GM12874 (cell line): ENCODE results near the gene RBM23.
A peak's percentile ranks its signal among the peaks of the same experiment; 100 is the strongest.

Experiments used
- TF ChIP-seq, protein P1 (sequence below): IDR thresholded peaks from 2 replicates; pipeline ENCODE4 v1.5.1; 2011; ENCODE audit warnings: low read depth, mild to moderate bottlenecking, control low read depth, low read length, moderate library complexity; ENCODE audit not compliant: insufficient read depth

The RBM23 gene

DNA sequence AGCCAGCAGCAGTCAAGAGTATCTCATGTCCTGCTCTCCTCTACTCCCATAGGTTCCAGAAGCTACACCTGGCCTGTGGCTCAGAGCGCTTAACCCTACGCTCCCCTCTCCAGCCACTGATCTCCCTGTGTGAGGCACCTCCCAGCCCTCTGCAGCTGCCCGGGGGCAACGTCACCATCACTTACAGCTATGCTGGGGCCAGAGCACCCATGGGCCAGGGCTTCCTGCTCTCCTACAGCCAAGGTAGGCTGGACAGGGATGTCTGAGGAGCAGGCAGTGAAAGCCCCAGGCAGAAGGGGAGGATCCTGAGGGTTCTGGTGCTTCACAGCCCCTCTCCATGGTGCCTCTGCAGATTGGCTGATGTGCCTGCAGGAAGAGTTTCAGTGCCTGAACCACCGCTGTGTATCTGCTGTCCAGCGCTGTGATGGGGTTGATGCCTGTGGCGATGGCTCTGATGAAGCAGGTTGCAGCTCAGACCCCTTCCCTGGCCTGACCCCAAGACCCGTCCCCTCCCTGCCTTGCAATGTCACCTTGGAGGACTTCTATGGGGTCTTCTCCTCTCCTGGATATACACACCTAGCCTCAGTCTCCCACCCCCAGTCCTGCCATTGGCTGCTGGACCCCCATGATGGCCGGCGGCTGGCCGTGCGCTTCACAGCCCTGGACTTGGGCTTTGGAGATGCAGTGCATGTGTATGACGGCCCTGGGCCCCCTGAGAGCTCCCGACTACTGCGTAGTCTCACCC is 43.8 kb downstream of the RBM23 start:
- TF ChIP-seq, protein P1, sequence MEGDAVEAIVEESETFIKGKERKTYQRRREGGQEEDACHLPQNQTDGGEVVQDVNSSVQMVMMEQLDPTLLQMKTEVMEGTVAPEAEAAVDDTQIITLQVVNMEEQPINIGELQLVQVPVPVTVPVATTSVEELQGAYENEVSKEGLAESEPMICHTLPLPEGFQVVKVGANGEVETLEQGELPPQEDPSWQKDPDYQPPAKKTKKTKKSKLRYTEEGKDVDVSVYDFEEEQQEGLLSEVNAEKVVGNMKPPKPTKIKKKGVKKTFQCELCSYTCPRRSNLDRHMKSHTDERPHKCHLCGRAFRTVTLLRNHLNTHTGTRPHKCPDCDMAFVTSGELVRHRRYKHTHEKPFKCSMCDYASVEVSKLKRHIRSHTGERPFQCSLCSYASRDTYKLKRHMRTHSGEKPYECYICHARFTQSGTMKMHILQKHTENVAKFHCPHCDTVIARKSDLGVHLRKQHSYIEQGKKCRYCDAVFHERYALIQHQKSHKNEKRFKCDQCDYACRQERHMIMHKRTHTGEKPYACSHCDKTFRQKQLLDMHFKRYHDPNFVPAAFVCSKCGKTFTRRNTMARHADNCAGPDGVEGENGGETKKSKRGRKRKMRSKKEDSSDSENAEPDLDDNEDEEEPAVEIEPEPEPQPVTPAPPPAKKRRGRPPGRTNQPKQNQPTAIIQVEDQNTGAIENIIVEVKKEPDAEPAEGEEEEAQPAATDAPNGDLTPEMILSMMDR = no peak

DNA sequence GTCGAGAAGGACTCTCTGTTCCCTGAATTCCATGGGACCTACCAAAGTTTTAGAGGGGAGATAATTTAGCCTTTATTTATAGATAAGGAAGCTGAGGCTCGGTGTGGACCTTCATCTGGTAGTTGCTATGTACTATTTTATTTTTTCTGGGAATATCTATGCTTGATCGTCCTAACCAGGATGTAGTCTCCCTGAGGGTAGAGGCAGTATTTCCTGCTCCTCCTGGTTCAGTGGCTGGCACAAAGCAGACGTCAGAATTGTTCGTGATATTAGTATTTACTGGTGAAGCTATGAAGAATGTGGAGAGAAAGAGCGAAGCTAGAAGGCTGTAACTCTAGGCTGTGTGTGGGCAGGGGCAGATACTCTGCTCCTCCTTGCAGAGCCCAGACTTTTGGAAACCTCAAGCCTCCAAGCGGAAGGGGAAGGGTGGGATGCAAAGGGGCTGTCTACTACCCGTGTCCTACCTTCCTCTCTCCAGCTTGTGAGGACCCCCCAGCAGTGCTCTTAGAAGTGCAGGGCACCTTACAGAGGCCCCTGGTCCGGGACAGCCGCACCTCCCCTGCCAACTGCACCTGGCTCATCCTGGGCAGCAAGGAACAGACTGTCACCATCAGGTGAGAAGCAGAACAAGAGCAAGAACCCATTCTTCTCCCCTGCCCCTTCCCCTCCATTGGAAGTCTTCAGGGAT is 46.0 kb downstream of the RBM23 start:
- TF ChIP-seq, protein P1 = no peak

DNA sequence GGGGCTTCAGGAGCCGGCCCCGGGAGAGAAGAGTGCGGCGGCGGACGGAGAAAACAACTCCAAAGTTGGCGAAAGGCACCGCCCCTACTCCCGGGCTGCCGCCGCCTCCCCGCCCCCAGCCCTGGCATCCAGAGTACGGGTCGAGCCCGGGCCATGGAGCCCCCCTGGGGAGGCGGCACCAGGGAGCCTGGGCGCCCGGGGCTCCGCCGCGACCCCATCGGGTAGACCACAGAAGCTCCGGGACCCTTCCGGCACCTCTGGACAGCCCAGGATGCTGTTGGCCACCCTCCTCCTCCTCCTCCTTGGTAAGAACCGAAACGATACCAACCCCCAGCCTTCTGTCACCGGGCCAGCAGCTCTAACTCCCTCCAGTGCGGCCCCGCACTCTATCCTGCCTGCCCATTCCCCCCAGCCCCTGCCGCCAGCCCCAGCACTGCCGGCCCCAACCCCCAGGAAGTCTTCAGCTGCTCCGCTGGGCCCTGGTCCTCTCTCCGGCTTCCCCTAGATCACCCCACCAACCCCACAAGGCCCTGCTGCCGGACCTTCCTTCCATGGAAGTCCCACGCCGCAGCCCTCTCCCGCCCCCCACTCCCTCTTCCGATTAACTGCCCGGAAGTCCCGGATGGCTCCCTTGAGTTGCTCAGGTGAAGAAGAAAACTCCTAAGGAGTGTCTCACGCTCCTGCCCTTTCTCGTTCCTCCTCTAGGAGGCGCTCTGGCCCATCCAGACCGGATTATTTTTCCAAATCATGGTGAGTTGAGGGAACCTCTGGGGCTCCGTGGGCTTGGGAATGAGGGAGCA is 46.7 kb downstream of the RBM23 start:
- TF ChIP-seq, protein P1 = peak; percentile 91

DNA sequence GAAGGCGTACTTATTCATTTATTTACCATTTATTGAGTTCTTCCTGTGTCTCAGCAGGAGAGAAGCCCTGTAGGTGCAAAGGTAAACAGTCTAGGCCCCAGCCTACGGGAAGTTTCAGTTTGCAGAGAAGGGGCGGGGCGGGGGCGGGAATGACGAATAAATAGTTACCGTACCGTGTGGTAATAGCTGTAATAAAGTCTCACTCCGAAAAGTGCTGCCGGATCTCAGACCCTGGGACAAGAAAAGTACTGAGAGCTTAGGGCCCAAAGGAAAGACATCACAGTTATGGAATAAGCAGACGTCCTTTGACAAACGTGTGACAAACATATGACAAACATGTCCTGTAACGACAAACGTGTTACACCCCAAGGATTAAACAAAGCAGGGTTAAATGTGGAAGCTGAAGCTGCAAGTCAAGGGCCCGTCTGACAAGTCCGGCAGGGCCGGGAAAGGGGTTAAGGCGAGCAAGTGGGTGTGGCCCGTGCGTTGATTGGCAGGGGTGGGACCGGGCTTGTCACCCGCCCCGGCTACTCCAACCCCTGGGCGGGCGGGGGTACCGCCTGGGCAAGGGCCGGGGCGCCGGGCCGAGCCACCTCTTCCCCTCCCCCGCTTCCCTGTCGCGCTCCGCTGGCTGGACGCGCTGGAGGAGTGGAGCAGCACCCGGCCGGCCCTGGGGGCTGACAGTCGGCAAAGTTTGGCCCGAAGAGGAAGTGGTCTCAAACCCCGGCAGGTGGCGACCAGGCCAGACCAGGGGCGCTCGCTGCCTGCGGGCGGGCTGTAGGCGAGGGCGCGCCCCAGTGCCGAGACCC is 47.5 kb downstream of the RBM23 start, which contains the start of gene LRP10:
TSS of gene LRP10 (plus strand) at position 517 of the 809 bp plus-strand sequence. CDS start 564 bp downstream, outside the sequence.
- TF ChIP-seq, protein P1 = no peak

GRCh38 chr14:22870811-22871223 is 48.1 kb downstream of the RBM23 start:
- TF ChIP-seq, protein P1 = no peak

GRCh38 chr14:22866874-22867273 is 52.1 kb downstream of the RBM23 start:
- TF ChIP-seq, protein P1 = no peak
